ENCODE results near the gene LRRC7.

- TF ChIP-seq EP300 (IDR thresholded peaks at IDR 0.05; ENCODE audit: borderline replicate concordance) = no peak
- no peak for TF ChIP-seq FOXM1 (IDR thresholded peaks at IDR 0.05; ENCODE audit: borderline replicate concordance, low read depth)
- no peak for TF ChIP-seq RAD21 (IDR thresholded peaks at IDR 0.05; ENCODE audit: low read depth)
- TF ChIP-seq EGR1 (IDR thresholded peaks at IDR 0.05) = no peak
- TF ChIP-seq TAF1 (IDR thresholded peaks at IDR 0.05; ENCODE audit: low read depth) = no peak
These were observed 22.1 kb downstream of the LRRC7 start for GRCh38 chr1:69589799-69590198.
